Prostate gland (tissue), 2 donors: Measurements from ENCODE around the gene CHST3.
"Not testable (repeated sequence)": the region's sequence is repeated elsewhere in the genome, so short reads cannot be mapped to it uniquely, and the experiment has no call there.

ENCODE experiments used
- CTCF ChIP-seq, 4 experiments: fragments of 200-600 bp in 2 of 4; fragments of 450-650 bp in 2 of 4; sonication (generic) in 2 of 4; IDR thresholded peaks; 1 replicate in 3 of 4; 2 replicates in 1 of 4; pipeline ENCODE4 v1.5.1; 2016 to 2019; ENCODE audit warnings: antibody characterized with exemption in 4 of 4, mild to moderate bottlenecking in 2 of 4, moderate library complexity in 2 of 4
- POLR2A ChIP-seq: fragments of 450-650 bp; IDR thresholded peaks from one replicate; pipeline ENCODE4 v1.6.1; 2016; ENCODE audit warnings: antibody characterized with exemption, mild to moderate bottlenecking
- POLR2AphosphoS5 ChIP-seq: sonication (generic); formaldehyde crosslinking; IDR thresholded peaks from one replicate; pipeline ENCODE4 v1.6.1; 2017; ENCODE audit warnings: antibody characterized with exemption

GRCh38 chr10:71967958-71968357 is 3.8 kb downstream of the CHST3 start:
- not testable (repeated sequence) for TF ChIP-seq CTCF (IDR thresholded peaks at IDR 0.05); POLR2A; POLR2AphosphoS5
